ENCODE data around the gene SLC25A42. TPM values are rescaled to one million over a fixed set of nuclear protein-coding genes. Genes with fewer than 3 reads are reported as not detected.
A peak's percentile ranks its signal among the peaks of the same experiment; 100 is the strongest.

SLC25A42 gene
- total and polyA plus RNA-seq, 7 donors, result 2.4 to 9.5 (median 7.8) TPM

GRCh38 chr19:19064811-19065745 lies 1.3 kb downstream of the SLC25A42 start:
- peak overlapping the region; percentile 64 to 93 (median 92) for H3K4me3 ChIP-seq
- H3K27me3 ChIP-seq, result no peaks in the 10 kb centered on the region
- WGBS, 2 donors, result 1% methylated on average over 25 of the region's 25 CpGs
- no peak for DNase-seq
- TF ChIP-seq POLR2A (IDR thresholded peaks at IDR 0.05) (no peak), POLR2AphosphoS5 (IDR thresholded peaks at IDR 0.05) (no peak), CTCF (IDR thresholded peaks at IDR 0.05) (no peak), EP300 (IDR thresholded peaks at IDR 0.05) (no peak)
- H3K4me1 ChIP-seq, result peaks cover 0 to 33% (median 21%) of the 10 kb centered on the region in 4 donors
- H3K36me3 ChIP-seq, result no peaks in the 10 kb centered on the region
- intact Hi-C loops (cut with DNase I), result loop anchor here (5.0 to 10.0 kb wide), 2 partner anchors 127 to 600 kb away; partner anchors contain the start of genes ATP13A1, BORCS8, RFXANK and ZNF101
- H3K27ac ChIP-seq, result peak overlapping the region; percentile 30 to 90 (median 64)
- H3K9me3 ChIP-seq, result no peaks in the 10 kb centered on the region

- H3K36me3 ChIP-seq, result no peaks in the 10 kb centered on the region
- H3K9me3 ChIP-seq, result no peaks in the 10 kb centered on the region
- intact Hi-C loops (cut with DNase I), result loop anchor here (10.0 kb wide), 1 partner anchor 597 kb away; the partner anchor contains the start of genes ATP13A1 and ZNF101
- H3K27ac ChIP-seq, result no peak overlapping the region
- peaks cover 0 to 33% (median 21%) of the 10 kb centered on the region in 4 donors for H3K4me1 ChIP-seq
- WGBS, 2 donors, result 74 to 77% methylated on average over 11 of the region's 11 CpGs
- TF ChIP-seq POLR2AphosphoS5 (IDR thresholded peaks at IDR 0.05) (no peak), CTCF (IDR thresholded peaks at IDR 0.05) (no peak), POLR2A (IDR thresholded peaks at IDR 0.05) (no peak), EP300 (IDR thresholded peaks at IDR 0.05) (no peak)
- H3K4me3 ChIP-seq, result no peak overlapping the region
- no peak for DNase-seq
- H3K27me3 ChIP-seq, result no peaks in the 10 kb centered on the region
These were observed 3.7 kb downstream of the SLC25A42 start for GRCh38 chr19:19067276-19068072.

GRCh38 chr19:19068659-19069654 lies 5.2 kb downstream of the SLC25A42 start:
- H3K4me3 ChIP-seq, result no peak overlapping the region
- H3K27me3 ChIP-seq, result no peaks in the 10 kb centered on the region
- intact Hi-C loops (cut with DNase I), result loop anchor here (10.0 kb wide), 1 partner anchor 596 kb away; the partner anchor contains the start of genes ATP13A1 and ZNF101
- TF ChIP-seq POLR2AphosphoS5 (IDR thresholded peaks at IDR 0.05) (no peak), CTCF (IDR thresholded peaks at IDR 0.05) (no peak), POLR2A (IDR thresholded peaks at IDR 0.05) (no peak), EP300 (IDR thresholded peaks at IDR 0.05) (no peak)
- WGBS, 2 donors, result 78 to 81% methylated on average over 11 of the region's 11 CpGs
- H3K4me1 ChIP-seq, result peaks cover 0 to 25% (median 15%) of the 10 kb centered on the region in 4 donors
- DNase-seq, result no peak
- H3K27ac ChIP-seq, result peak overlapping the region in 2 of 4 donors; percentile 14 to 46
- no peaks in the 10 kb centered on the region for H3K9me3 ChIP-seq
- no peaks in the 10 kb centered on the region for H3K36me3 ChIP-seq

- H3K27me3 ChIP-seq, result no peaks in the 10 kb centered on the region
- peaks cover 0 to 6% (median 0%) of the 10 kb centered on the region in 4 donors for H3K4me1 ChIP-seq
- H3K4me3 ChIP-seq, result no peak overlapping the region
- H3K27ac ChIP-seq, result no peak overlapping the region
- TF ChIP-seq POLR2AphosphoS5 (IDR thresholded peaks at IDR 0.05) (no peak), POLR2A (IDR thresholded peaks at IDR 0.05) (no peak), CTCF (IDR thresholded peaks at IDR 0.05) (no peak), EP300 (IDR thresholded peaks at IDR 0.05) (no peak)
- H3K9me3 ChIP-seq, result no peaks in the 10 kb centered on the region
- no peak for DNase-seq
- intact Hi-C loops (cut with DNase I), result no loop called here
- WGBS, 2 donors, result 96 to 98% methylated on average over 8 of the region's 8 CpGs
- H3K36me3 ChIP-seq, result no peaks in the 10 kb centered on the region
These were observed 8.1 kb downstream of the SLC25A42 start for GRCh38 chr19:19071897-19072296.
